Skeletal muscle cell (primary cell): ENCODE data around the gene LRRC27.

ENCODE experiments used
- DNase-seq: peaks from one replicate; pipeline ENCODE4 v3.0.0-alpha.2; 2010; ENCODE audit warnings: low read depth
- H3K4me3 ChIP-seq: 2 replicates; pipeline ENCODE4 v1.5.1; 2011; ENCODE audit warnings: low read depth, mild to moderate bottlenecking, control low read depth, low read length, moderate library complexity

Gene LRRC27

DNA sequence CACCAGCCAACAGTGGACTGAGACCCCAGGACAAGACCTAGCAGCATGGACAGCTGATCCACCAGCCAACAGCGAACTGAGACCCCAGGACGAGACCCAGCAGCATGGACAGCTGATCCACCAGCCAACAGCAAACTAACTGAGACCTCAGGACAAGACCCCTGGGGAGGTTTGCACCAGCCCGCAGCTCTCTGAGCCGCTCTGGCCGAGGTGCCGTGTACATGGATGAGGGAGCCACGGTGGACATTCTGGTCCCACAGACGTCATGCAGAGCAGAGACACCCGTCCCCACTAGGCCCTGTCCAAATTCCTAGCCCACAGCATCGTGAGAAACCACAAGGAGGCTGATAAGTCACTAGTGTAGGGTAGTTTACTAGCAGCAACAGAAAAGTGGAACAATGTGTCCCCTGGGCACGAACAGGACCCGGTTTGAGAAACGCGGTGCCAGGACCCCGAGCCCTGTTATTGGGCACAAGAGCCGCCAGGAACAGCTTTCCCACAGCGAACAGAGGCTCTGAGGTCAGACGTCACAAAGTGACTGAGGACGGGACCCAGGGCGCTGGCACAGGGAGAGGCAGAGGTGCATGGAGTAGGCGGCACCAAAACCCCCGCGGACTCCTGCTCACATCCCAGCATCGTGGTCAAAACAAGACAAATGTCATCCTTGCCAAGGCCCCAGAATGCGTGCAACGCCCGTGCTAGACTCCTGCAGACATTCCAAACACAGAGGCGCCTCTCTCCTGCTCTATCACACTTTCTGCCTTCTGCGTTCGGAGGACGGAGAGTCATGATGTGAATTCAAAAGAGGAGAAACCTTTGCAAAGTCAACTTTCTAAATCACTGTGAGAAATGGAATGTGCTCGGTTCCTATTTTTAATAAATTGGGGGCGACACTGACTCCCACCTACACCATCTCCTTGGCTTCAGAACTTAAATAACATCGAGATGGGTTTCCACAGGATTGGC lies 32.3 kb upstream of the LRRC27 start:
- no peak overlapping the region for H3K4me3 ChIP-seq
- no peak for DNase-seq

DNA sequence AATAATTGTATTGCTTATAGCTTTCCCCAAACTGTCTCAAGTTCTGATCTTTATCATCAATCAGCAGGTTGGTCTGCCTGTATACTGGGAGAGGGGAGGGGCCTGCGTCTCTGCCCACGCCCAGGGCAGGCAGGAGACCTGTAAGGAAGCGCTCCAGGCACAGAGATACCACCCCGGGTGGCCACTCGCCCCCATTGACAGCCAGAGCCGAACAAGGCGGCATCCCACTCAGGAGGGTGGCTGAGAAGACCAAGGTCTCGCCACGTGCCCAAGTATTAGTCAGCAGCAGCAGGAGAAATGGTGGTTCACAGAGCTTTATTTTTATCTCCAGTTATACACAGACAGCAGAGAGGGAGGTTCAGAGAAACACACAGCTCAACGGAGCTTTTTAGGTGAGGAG lies 31.4 kb upstream of the LRRC27 start:
- no peak overlapping the region for H3K4me3 ChIP-seq
- no peak for DNase-seq

DNA sequence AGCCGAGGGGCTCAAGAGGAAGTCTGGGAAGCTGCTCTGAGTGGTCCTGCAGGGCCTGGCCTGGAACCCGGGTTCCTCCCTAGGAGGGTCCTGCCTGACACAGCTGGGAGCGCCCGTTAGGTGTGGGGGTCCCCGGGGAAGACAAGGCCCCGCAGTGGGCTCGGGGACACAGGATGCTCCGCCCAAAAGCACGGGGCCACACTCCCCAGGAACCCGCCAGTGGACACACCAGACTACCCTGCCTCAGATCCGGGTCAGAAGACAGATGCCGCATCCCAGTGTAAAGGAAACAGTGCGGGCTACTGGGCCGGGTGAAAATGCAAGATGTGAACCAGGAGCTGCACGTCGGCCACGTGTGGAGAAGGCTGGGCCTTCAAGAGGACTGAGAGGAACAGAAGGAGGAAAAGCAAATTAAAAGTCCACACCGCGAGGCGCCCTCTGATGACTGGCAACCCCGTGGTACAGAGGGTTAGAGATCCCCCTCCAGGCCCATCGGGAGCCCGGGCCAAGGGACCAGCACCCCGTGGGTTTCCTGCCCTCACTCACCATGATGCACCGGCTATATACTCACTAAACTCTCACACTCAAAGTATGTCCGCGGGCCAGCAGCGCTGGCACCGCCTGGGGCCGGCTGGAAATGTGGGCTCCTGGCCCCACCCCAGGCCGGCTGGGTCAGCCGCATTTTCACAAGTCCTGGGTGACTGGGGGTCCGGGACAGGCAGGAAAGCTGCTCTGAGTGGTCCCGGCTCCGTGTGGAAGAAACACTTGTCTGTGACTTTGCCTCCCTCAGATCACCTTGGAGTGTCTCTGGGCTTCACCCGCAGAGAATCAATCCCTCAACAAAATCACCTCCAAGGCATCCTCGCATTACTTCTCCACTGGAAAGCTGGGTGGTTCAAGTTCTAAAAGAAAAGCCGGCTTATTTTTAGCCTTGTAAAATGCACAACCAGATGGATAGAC lies 30.3 kb upstream of the LRRC27 start:
- DNase-seq = no peak
- H3K4me3 ChIP-seq = no peak overlapping the region

DNA sequence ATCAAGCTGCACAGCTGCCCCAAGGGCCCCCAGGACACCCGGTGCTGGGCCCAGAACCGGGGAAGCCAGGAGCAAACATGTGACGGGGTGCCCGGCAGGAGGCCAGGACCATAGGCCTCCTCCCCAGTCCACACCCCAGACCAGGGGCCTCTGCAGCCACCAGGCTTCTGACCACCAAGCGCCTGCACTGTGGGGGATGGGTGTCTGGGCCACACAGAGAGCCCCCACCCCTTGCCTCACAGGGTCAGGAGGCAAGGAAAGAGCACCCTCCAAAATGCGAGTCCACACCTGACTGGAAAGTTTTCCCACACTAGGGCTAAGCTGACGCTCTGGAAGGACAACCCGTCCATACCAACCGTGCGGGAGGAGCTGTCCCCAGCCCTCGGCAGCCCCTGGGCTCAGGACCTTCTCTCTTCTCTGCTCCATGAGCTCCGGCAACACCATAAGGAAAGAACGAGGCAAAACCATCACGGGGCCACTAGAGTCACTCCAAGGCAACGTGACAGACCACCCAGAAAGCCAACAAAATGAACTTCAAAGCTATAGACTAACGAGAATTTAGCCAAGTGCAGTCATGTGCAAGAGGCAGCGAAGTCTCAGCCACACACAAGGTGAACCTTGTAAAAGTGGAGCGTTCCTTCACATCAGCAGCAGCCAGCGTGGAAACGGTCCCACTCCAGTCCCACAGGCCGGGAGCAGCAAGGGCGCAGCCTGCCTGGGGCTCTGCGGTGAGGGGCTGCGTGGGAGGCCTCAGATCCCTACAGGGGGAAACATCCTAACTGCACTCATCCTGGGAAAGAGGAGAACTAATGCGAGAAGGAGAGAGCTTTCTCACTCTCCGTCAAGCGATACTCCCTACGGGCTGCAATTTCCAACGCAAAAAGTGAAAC lies 29.3 kb upstream of the LRRC27 start:
- no peak for DNase-seq
- no peak overlapping the region for H3K4me3 ChIP-seq

DNA sequence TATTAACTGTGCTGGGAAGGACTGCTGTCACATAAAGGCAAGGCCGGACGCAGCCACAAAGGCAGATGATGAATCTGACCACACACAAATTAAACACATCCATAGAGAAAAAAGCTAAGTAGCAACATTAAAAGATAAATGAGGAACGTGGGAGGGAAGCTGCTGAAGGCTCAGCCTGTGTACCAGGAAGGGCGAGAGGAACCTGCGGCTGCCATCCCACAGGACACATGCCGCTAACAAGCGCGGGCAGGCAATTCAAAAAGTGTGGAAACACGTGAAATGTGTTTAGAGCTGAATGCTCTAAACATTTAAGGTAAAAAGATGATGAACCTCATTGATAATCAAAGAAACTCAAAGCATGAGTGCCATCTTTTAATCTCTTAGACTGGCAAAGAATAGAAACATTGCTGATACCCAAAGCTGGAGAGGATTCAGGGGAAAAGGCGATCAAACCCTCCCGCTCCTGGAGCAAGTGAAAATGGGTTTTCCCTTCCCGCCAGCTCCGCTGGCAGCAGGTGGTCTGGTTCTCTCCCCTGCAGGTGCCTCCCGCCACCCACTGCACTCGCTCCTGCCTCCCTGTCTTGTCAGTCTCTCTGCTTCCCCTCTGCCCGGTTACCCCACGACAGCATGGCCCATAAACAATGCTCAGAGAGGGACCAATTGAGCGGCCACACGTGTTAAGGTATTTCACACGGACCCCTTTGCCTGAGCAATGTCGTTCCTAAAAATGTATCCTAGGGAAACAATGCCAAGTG lies 28.5 kb upstream of the LRRC27 start:
- H3K4me3 ChIP-seq = no peak overlapping the region
- no peak for DNase-seq

DNA sequence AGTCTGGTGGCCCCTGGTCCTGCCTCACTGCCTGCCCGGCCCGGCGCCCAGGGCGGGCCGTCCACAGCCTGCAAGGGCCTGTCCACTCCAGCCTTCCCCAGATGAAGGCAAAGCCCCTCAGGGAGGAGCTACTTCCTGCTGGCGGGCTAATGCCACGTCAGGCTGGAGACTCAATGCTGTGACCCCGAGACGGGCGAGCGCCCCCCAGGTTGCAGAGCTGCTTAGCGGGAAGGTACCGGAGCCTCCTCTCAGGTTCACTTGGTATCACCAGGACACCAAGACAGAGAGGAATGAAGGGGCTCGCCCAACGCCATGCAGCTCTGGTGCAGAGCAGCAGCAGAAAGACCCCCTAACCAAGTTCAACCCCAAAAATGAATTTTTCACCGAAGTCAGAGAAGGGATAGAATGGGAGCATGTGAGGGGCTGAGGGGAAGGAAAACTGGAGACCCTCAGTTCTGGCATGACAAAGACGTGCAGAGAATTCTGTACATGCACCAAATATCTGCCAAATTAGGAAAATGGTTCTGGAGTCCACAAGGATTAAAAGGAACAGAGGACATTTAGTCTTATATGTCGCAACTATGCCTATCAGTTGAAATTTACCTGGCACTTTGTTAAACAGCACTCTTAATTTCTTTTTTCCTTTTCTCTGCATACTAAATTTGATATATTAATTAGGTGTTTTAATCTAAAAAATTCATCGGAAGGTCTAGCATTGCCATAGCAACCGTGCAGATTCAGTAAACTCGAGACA lies 27.1 kb upstream of the LRRC27 start:
- no peak for DNase-seq

DNA sequence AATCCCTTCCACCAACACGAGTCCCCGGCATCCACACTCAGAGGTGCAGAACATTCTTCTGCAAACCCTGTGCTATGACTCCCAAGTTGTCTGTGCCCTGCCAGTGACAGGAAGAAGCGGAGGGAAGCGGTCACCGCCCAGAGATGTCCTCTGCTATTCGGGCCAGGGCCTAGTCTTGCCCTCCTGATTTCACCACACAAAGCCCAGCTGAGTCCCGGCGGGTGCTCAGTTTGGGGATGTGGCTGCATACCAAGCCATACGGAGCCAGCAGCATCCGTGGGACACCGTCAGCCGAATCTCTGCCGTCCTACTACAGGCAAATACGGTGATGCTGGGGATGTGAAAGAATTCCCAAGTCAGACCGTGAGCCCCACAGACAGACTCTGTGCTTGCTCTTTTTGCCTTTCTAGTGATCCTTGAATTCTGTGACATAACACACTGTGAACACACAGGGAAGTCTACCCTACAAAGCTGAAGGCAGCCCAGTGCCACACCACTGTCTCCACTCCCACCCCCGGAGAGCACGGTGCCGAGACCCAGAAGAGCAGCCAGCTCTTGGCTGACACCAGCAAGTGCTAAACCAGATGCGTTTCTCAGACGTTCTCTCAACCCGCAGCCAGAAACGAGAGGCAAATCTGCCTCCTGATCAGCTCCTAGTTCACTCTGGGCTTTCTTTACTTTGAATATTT lies 26.2 kb upstream of the LRRC27 start:
- H3K4me3 ChIP-seq = no peak overlapping the region

More for the DNA sequence above, 27.1 kb upstream of the LRRC27 start:
- no peak overlapping the region for H3K4me3 ChIP-seq

DNA sequence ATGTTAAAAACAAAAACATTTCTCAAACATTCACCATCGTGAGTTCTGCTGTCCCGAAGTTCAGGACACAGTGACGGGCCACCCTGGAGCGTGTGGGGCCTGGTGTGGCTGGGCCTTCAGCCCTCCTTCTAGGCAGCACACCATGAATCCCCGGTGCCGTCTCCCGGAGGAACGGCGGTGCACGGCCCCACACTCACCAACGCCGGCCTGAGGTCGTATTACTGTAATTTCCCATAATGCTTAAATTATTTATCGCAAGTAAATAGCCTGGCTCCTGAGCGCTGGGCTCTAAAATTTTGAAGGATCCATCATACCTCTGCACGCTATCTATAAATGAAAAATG lies 25.7 kb upstream of the LRRC27 start:
- DNase-seq = no peak
- no peak overlapping the region for H3K4me3 ChIP-seq

More for the DNA sequence above, 26.2 kb upstream of the LRRC27 start:
- no peak for DNase-seq

DNA sequence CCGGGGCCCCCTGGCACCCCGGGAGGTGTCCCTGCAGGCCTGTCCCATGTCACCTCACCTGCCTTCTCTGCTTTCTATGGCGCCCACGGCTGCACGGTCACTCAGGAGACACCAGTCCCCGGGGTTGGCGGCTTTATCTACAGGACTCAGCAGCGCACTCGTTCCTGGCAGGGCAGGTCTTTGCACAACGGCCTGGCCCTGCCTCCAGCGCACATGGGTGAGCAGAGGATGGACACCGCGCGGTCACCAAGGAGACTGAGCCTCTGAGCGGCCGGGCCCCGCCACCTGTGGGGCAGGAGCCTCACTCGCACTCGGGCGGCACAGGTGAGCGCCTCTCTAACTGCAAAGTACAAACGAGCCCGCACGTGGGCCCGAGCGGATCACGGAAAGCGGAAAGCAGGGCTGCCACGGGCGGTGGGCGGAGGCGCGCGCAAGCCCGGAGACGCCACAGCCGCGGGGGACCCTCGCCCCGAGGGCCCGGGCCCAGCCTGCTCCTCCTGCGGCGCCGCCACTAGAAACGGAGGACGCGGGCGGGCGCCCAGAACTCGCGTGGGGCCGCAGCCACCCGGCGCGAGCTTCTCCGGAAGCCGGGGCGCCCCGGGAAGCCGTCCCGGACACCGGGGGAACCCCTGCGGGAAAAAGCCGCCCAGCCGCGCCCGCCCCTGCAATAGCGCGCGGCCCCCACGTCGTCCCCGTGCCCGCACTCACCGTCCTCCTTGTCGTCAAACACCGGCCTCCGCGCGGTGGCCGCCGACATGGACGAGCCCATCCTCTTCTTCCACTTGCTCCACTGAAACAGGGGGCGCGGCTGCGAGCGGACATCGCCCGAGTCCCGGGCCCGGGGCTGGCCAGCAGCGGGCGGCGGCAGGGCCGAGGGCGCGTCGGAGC lies 24.9 kb upstream of the LRRC27 start:
- H3K4me3 ChIP-seq = peak overlapping the region; percentile 54
- DNase-seq = no peak

DNA sequence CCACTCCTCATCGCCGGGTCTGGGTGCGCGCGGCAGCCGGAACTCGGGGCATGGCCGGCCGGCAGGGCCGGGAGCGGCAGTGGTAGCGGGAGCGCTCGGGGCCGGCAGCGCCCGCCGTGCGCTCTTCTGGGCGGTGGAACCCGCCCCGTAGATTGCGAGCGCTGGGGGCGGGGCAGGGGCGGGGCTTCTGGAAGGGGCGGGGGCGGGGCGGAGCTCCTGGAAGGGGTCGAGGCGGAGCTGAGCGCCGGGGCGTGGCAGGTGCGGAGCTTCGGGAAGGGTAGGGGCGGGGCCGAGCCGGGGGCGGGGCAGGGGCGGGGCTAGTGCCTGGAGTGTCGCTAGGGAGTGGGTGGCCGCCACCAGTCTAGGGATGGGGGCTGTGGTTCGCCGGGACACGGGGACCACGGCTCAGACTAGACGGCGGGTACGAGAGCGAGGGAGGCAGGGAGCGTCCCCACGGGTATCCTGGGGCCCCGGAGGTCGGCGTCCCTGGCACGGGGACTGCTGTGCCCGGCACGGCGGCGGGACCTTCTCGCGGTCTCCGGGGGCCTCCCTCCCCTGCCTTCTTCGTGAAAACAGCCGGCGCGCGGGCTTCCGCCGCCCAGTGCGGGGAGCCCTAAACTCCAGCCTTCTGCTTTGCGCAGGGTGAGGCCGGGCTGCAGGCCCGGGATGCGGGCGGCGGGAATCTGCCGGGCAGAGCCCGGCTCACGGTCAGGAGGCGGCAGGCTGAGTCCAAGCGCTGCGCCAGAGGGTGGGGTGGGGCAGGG lies 24.0 kb upstream of the LRRC27 start, which contains the start of gene STK32C:
TSS of gene STK32C (minus strand) at position 128 of the 764 bp plus-strand sequence. CDS start at position 11, 117 bp downstream.
- H3K4me3 ChIP-seq = peak within 1 kb of the TSS; percentile 73
- DNase-seq = peak; percentile 50

DNA sequence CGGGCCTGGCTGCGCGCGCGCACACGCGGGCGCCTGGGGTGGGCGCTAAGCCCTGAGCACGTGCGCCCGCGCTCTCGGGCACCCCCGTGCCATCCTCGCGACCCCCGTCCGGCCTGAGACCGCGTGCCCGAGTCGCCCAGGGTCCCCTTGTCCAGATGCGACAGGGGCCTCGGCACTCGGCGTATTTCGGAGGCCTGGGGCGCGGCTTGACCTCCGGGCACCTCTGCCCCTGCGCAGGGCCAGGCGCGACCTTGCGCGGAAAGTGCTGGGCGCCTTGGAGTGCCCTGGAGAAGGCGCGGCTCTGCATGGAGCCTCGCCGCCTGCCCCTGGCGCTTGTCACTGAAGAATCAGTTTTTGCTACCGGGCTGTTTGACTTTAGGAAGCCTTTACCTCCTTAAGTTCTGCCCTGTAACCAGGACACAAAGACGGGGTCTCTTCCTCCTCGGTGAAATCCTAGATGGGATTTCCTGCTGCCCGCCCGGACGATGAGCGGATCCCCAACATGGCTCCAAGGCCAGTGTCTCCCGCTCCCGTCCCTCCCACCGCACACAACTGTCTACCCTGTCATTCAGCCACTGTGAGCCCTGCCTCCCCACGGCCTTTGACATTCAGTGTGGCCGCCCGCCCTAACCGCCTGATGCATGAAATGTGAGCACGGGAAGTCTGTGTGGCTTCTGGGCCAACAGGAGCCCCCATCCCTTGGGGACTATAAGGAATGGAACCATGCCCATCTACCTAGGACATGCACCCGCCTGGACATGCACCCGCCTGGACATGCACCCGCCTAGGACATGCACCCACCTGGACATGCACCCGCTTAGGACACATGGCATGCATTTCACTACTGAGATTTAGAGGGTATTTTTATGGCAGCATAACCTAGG lies 23.2 kb upstream of the LRRC27 start:
- H3K4me3 ChIP-seq = peak overlapping the region; percentile 73
- DNase-seq = no peak

DNA sequence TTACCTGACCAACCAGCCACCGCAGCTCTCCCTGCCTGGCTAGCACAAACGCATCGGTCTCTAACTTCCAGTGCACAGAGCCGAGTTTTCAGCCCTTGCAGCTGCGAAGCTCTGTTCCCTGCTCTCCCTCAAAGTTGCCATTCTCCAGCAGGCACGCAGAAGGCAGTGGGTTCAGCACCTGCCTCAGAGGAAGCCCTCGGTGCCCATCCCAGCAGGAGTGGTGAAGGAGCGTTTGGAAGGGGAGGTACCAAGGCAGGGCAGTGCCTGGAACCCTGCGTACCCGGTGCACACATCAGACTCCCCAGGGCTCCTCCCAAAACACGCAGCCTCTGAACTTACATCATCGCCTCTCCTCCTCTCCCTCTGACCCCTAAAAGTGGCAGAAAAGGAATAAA lies 22.5 kb upstream of the LRRC27 start:
- H3K4me3 ChIP-seq = no peak overlapping the region
- DNase-seq = no peak

DNA sequence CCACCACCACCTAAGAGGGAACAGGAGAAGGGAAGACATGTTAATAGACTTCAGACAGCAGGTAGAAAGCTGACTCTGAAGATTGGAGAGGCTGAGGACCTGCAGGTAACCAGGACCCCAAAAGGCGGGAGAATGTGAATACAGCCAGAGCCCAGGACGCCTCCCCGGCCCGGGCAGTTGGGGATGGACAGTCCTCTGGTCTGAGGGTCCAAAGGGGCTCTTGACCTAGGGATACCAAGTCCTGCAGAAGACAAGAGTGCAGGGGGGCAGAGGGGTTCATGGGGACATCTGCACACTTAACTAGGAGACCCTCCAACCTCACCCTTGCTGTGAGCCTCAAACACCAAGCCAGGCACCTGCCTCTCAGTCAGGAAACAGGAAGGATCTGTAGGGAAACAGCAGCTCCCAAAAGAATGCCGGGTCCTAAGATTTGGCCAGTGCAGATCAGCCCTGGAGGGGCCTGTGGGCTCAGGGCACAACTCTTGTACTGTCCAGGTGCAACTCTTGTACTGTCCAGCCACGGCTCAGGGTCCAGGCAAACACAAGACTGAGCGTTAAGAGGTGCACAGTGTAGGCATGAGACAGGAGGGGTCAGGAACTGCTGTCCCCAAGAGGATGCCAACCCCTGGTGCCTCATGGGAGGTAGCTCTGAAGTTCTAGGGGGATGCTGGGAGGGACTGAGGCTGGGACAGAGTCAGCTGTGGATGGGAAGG lies 22.0 kb upstream of the LRRC27 start:
- H3K4me3 ChIP-seq = no peak overlapping the region
- DNase-seq = no peak

DNA sequence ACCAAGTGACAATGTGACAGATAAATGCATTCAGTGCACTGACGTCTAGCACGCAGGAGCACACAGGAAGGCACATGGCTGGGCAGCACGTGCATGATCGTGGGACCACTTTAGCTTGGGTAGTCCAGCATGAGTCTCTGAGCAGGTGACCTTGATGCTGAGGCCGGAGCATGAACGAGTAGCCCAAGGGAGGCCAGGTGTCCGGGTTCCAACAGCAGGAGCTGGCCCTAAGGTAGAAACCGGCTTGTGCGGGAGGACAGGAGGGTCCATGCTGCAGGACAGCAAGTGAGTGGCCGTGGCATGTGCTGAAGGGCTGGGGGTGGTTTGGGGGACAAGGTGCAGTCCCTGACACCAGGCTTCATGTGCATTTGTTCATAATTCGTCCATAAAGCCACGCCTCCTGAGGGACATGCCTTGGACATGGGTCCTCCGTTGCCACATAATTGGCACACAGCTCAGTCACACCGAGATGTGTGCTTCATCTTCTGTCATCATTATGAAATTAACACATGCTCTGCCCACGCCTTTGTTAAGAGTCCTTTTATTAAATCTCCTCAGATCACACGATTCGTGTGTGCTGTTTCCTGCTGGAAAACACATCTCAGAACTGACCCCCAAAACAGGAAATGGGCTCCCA lies 21.2 kb upstream of the LRRC27 start:
- no peak for DNase-seq
- no peak overlapping the region for H3K4me3 ChIP-seq
